GM12874 (cell line): ENCODE results near the gene SETD3.

Source experiments
- TF ChIP-seq, protein P1 (sequence below): IDR thresholded peaks from 2 replicates; pipeline ENCODE4 v1.5.1; 2011; ENCODE audit warnings: low read depth, mild to moderate bottlenecking, control low read depth, low read length, moderate library complexity; ENCODE audit not compliant: insufficient read depth

Gene SETD3

DNA sequence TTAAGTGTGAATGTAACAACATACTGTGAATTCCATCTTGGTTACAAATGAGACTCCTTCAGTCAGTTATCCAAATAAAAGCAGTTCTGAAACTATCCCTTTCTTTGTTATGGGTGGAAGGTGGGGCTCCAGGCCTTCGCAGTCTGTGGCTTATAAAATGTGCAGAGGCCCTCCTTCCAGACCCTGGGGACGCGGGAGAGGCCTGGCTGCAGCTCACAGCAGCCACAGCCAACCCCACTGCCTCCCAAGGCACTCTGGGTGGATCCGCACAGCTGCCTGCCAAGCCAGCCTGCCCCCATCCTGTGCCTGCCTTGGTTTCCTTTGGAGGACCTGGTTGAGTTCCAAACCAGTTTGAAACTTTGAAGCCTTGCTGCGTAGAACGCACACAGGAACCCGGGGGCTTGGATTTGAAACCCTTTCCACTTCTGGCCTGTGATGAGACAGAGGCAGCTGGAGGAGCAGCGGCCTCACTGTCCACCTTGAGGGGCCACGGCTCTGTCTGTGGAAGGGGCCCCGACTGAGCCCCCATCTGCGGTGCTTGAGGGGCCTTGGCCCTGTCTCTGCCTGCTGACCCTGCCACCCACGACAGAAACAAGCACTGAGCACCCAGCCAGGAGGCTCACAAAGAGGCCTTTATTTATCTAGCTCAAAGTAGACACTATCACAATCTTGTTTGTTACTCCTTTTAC lies 30.9 kb upstream of the SETD3 start:
- TF ChIP-seq, protein P1, sequence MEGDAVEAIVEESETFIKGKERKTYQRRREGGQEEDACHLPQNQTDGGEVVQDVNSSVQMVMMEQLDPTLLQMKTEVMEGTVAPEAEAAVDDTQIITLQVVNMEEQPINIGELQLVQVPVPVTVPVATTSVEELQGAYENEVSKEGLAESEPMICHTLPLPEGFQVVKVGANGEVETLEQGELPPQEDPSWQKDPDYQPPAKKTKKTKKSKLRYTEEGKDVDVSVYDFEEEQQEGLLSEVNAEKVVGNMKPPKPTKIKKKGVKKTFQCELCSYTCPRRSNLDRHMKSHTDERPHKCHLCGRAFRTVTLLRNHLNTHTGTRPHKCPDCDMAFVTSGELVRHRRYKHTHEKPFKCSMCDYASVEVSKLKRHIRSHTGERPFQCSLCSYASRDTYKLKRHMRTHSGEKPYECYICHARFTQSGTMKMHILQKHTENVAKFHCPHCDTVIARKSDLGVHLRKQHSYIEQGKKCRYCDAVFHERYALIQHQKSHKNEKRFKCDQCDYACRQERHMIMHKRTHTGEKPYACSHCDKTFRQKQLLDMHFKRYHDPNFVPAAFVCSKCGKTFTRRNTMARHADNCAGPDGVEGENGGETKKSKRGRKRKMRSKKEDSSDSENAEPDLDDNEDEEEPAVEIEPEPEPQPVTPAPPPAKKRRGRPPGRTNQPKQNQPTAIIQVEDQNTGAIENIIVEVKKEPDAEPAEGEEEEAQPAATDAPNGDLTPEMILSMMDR = no peak

DNA sequence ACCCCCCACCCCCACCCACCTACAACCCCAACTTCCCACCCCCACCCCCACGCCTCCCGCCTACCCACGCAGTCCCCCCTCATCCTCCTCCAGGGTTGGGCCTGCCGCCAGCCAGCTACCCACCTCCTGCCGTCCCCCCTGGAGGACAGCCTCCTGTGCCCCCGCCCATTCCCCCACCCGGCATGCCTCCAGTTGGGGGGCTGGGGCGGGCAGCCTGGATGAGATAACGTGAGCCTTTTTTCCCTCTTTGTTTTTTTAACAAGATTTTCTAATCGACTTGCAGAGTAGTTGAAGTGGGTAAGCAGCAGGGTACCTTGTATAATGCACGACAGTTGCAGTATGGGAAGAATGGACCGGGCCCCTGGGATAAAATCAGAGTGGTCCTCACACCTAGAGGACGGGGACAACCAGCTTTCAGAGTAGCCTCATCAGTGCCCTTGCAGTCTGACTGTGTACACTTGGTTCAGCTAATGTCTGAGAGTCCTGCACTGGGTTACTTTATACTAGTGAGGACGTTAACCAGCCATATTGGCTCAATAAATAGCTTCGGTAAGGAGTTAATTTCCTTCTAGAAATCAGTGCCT lies 30.0 kb upstream of the SETD3 start:
- TF ChIP-seq, protein P1 = no peak

DNA sequence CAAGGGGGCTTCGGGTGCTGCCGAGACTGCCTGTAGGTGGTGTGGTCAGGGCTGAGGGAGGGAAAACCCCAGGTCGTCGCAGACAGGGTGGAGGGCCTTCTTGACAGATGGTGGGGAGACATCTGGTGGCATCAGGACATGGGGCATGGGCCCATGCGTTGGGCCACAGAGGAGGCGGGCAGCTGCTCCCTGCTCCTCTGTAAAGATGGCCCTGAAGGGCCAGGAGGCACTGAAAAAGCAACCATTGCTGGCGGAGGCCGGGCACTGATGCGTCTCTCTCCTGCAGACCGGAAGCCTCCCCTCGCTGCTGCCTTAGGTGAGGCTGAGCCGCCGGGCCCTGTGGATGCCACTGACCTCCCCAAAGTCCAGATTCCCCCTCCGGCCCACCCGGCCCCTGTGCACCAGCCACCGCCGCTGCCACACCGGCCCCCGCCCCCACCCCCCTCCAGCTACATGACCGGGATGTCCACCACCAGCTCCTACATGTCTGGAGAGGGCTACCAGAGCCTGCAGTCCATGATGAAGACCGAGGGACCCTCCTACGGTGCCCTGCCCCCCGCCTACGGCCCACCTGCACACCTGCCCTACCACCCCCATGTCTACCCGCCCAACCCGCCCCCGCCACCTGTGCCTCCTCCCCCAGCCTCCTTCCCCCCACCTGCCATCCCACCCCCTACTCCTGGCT lies 29.4 kb upstream of the SETD3 start:
- TF ChIP-seq, protein P1 = no peak

DNA sequence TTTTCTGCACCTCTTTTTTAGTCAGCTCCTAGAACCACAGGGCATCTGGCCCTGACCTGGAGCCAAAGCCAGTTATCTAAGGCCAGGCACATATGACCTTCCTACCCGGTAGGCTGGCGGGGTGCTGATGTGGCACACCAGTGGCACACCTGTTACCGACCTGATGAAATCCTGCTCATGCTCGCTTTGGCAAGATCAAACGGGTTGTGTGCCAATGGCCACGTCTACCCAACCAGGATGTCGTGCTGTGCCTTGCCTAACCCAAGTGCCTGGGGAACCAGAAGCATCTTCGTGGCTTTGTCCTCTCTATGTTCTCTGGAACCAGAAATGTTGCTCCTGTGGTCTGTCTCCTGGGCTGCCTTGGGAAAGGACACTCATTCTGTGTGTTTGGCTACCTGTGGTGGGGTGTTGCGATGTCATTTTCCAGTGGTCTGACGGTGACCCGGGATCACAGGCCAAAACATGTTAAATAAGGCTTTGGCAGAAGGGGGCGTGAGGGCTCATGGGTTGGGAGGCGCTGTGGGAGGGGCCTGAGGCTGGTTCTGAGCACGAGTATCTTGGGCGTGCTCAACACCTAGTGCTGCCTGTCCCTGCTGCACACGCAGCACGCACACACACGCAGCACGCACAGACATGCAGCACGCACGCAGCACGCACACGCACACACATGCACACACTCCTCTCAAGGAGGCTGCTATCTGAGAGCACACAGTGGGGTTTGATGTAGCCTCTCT lies 28.4 kb upstream of the SETD3 start:
- TF ChIP-seq, protein P1 = no peak

DNA sequence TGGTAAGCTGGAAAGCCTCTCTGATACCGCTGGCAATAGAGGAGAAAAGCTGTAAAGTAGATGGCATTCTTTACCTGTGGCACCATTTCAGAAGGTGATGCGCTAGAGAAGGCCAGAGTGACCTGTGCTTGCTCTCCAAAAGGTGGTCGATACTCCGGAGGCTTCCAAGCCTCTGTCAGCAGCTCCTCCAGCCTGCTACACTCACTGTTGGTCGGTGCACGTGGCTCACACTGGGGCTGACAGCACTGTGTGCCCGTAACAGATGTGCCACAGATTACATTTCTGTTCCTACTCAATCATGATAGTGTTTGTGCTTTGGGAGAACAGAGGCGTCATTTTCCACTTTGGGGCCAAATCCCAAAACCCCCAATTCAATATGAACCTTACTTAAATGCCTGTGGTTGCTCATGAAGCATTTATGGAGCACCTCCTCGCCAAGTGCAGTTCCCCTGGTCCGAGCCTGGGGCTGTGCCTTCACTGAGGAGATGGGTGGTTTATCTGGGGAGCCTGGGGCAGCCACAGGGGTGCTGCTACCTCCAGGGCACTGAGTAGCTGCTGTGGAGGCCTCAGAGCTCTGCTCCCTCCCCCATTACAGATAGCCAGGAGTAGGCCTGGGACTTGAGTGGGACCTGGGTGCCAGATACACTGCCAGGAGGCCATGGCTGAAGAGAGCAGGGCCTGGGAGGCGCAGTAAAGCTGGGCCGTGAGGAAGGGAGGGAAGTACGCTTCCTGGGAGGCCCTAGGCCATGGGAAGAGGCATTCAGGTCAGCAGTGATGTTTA lies 27.4 kb upstream of the SETD3 start:
- TF ChIP-seq, protein P1 = no peak

DNA sequence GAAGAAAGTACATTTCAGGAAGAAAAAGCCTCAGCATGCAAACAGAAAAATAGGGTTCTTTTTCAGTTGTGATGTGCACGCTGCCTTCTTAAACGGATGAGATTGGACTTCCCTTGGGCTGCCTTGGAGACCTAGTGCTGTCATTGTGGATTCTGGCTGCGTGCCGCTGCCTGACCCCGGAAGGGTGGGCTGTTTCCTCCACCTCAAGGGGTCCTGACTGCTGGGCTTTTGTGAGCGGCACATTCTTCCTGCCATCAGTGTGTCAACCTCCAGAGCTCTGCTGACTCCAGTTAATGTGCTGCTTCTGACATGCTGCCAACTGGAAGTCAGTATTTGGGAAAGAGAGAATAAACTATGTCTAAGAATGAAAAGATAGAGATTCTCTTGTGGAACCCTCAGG lies 25.6 kb upstream of the SETD3 start:
- TF ChIP-seq, protein P1 = no peak

DNA sequence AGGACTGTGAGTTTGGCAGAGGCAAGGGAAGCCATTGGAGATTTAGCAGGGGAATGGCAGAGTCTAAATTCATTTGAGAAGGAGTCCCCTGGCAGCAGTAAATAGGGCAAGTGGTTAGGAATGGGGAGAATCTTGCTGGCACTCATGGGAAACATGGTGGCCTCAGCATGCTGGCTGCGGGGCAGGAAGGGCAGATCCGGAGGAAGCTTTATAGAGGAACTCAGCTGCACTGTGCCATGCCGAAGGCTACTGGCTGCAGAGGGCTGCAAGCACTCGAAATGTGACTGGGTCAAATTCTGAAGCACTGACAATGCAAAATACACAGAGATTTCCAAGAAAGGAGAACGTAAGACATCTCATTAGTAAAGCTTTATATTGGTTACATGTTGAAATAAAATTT lies 24.4 kb upstream of the SETD3 start:
- TF ChIP-seq, protein P1 = no peak
